H1 (cell line): Measurements from ENCODE around the gene ZNF646. TPM values are rescaled to one million over a fixed set of nuclear protein-coding genes. Genes with fewer than 3 reads are reported as not detected.

Experiments
- CTCF ChIA-PET: fragments of 300-600 bp; sonication (Branson Sonifier 250); formaldehyde crosslinking; loops from one replicate; lab custom pipeline; 2021; ENCODE audit not compliant: partially characterized antibody; lab: Charles Lee
- POLR2A ChIA-PET: fragments of 300-600 bp; sonication (Branson Sonifier 250); formaldehyde crosslinking; loops from one replicate; lab custom pipeline; 2021; ENCODE audit warnings: inconsistent platforms; ENCODE audit not compliant: partially characterized antibody; lab: Charles Lee
- DNase-seq, 2 experiments: peaks; one replicate each; pipeline versions ENCODE4 v3.0.0 to v3.0.0-alpha.2; 2010 to 2022; ENCODE audit warnings: low spot score in 2 of 2, low read depth in 1 of 2, mixed read lengths in 1 of 2
- FAIRE-seq: peaks from 2 replicates; lab custom pipeline; 2011; peaks lifted over from hg19 to GRCh38; lab: Jason Lieb, UNC
- H2AFZ ChIP-seq: 2 replicates; pipeline ENCODE4 v1.8.1; 2012; ENCODE audit warnings: low read length, inconsistent platforms
- H2AK5ac ChIP-seq: 2 replicates; pipeline ENCODE4 v1.6.1; 2013; ENCODE audit warnings: low read depth, low read length
- H2BK120ac ChIP-seq: replicated peaks from 2 replicates; pipeline ENCODE3; 2013; ENCODE audit warnings: low read depth, low read length, inconsistent platforms
- H2BK12ac ChIP-seq: 2 replicates; pipeline ENCODE4 v1.6.1; 2013; ENCODE audit warnings: low read depth, low read length
- H2BK15ac ChIP-seq: 2 replicates; pipeline ENCODE4 v1.6.1; 2013; ENCODE audit warnings: low read length
- H2BK20ac ChIP-seq: 2 replicates; pipeline ENCODE4 v1.6.1; 2013; ENCODE audit warnings: low read length
- H2BK5ac ChIP-seq: 2 replicates; pipeline ENCODE4 v1.6.1; 2013; ENCODE audit warnings: low read depth, low read length
- H3K14ac ChIP-seq: 2 replicates; pipeline ENCODE4 v1.6.1; 2013; ENCODE audit warnings: inconsistent platforms; ENCODE audit not compliant: insufficient read length
- H3K18ac ChIP-seq: 2 replicates; pipeline ENCODE4 v1.6.1; 2013; ENCODE audit warnings: low read length; ENCODE audit errors: extremely low read depth
- H3K23ac ChIP-seq: 2 replicates; pipeline ENCODE4 v1.6.1; 2013; ENCODE audit warnings: inconsistent platforms; ENCODE audit not compliant: insufficient read length
- H3K23me2 ChIP-seq: 2 replicates; pipeline ENCODE4 v1.6.1; 2013; ENCODE audit warnings: low read depth, low read length
- H3K27ac ChIP-seq: 2 replicates; pipeline ENCODE4 v1.6.1; 2011; ENCODE audit warnings: low read depth, low read length, inconsistent platforms
- H3K27me3 ChIP-seq, 4 experiments: replicated peaks in 1 of 4; 1 replicate in 1 of 4; 2 replicates in 3 of 4; pipeline versions ENCODE4 v1.6.1 to v1.8.1; 2011 to 2013; ENCODE audit warnings: low read length in 3 of 4, mild to moderate bottlenecking in 3 of 4, inconsistent platforms in 2 of 4, mixed read lengths in 2 of 4, moderate library complexity in 1 of 4; ENCODE audit not compliant: control insufficient read depth in 3 of 4, insufficient read depth in 3 of 4; ENCODE audit errors: extremely low read depth in 1 of 4
- H3K36me3 ChIP-seq, 4 experiments: 2 replicates each; pipeline versions ENCODE4 v1.6.1 to v1.8.1; 2011 to 2013; ENCODE audit warnings: mild to moderate bottlenecking in 4 of 4, low read length in 3 of 4, moderate library complexity in 2 of 4, control low read depth in 1 of 4, inconsistent platforms in 1 of 4; ENCODE audit not compliant: insufficient read depth in 4 of 4, control insufficient read depth in 2 of 4
- H3K4ac ChIP-seq: replicated peaks from 2 replicates; pipeline ENCODE3; 2013; ENCODE audit warnings: low read length, low read depth, mixed read lengths, inconsistent platforms; ENCODE audit not compliant: insufficient read length
- H3K4me1 ChIP-seq, 4 experiments: replicated peaks in 1 of 4; 1 replicate in 1 of 4; 2 replicates in 3 of 4; pipeline versions ENCODE4 v1.6.1 to v1.8.1; 2011 to 2013; ENCODE audit warnings: low read length in 3 of 4, inconsistent platforms in 2 of 4, mixed read lengths in 1 of 4; ENCODE audit not compliant: insufficient read depth in 4 of 4, control insufficient read depth in 3 of 4
- H3K4me2 ChIP-seq, 2 experiments: 2 replicates each; pipeline versions ENCODE4 v1.6.1 to v1.8.1; 2011 to 2013; ENCODE audit warnings: low read depth in 2 of 2, low read length in 2 of 2, control low read depth in 1 of 2, inconsistent platforms in 1 of 2, mild to moderate bottlenecking in 1 of 2; ENCODE audit not compliant: insufficient read depth in 1 of 2
- H3K4me3 ChIP-seq, 4 experiments: fragments of 200-600, 300-600 bp in 1 of 4; sonication (generic), shearing (Covaris generic), sonication (Bioruptor Twin) in 1 of 4; 2 replicates each; pipeline versions ENCODE4 v1.5.1 to v1.8.1; 2011 to 2016; ENCODE audit warnings: low read length in 4 of 4, low read depth in 3 of 4, control low read depth in 2 of 4, inconsistent platforms in 2 of 4, mild to moderate bottlenecking in 2 of 4, mixed read lengths in 1 of 4, moderate library complexity in 1 of 4; ENCODE audit not compliant: insufficient read depth in 2 of 4; ENCODE audit errors: extremely low read depth in 1 of 4
- H3K56ac ChIP-seq: replicated peaks from 2 replicates; pipeline ENCODE3; 2013; ENCODE audit warnings: low read depth, mild to moderate bottlenecking, mixed read lengths, low read length, inconsistent platforms; ENCODE audit not compliant: insufficient read length
- H3K79me1 ChIP-seq: 2 replicates; pipeline ENCODE4 v1.6.1; 2013; ENCODE audit warnings: low read depth, low read length, control low read depth
- H3K79me2 ChIP-seq, 2 experiments: 2 replicates each; pipeline versions ENCODE4 v1.6.1 to v1.8.1; 2012 to 2013; ENCODE audit warnings: low read length in 2 of 2, mild to moderate bottlenecking in 2 of 2, inconsistent platforms in 1 of 2; ENCODE audit not compliant: insufficient read depth in 2 of 2, control insufficient read depth in 1 of 2
- H3K9ac ChIP-seq, 4 experiments: replicated peaks in 1 of 4; 1 replicate in 1 of 4; 2 replicates in 3 of 4; pipeline versions ENCODE4 v1.6.1 to v1.8.1; 2011 to 2013; ENCODE audit warnings: low read depth in 3 of 4, low read length in 3 of 4, control low read depth in 2 of 4, mild to moderate bottlenecking in 2 of 4, moderate library complexity in 2 of 4, inconsistent platforms in 1 of 4; ENCODE audit errors: extremely low read depth in 1 of 4
- H3K9me3 ChIP-seq, 2 experiments: 2 replicates each; pipeline versions ENCODE4 v1.6.1 to v1.8.1; 2012 to 2013; ENCODE audit warnings: mild to moderate bottlenecking in 2 of 2, moderate library complexity in 2 of 2, control low read depth in 1 of 2, inconsistent platforms in 1 of 2, low read depth in 1 of 2, low read length in 1 of 2, mixed read lengths in 1 of 2; ENCODE audit not compliant: insufficient read depth in 2 of 2
- H4K20me1 ChIP-seq, 2 experiments: replicated peaks in 1 of 2; 2 replicates each; pipeline versions ENCODE3 to v1.8.1; 2011 to 2013; ENCODE audit warnings: inconsistent platforms in 2 of 2, low read length in 2 of 2, mild to moderate bottlenecking in 1 of 2; ENCODE audit not compliant: insufficient read depth in 2 of 2, control insufficient read depth in 1 of 2
- H4K5ac ChIP-seq: 2 replicates; pipeline ENCODE4 v1.6.1; 2013; ENCODE audit warnings: low read length, low read depth, mixed read lengths, inconsistent platforms; ENCODE audit not compliant: insufficient read length
- H4K8ac ChIP-seq: 2 replicates; pipeline ENCODE4 v1.8.0; 2013; ENCODE audit warnings: mild to moderate bottlenecking, moderate library complexity, low read length, inconsistent platforms; ENCODE audit not compliant: insufficient read depth; ENCODE audit errors: extremely low read depth
- H4K91ac ChIP-seq: replicated peaks from 2 replicates; pipeline ENCODE3; 2013; ENCODE audit warnings: low read length, mixed read lengths, inconsistent platforms; ENCODE audit not compliant: insufficient read length
- CREB1 ChIP-seq: IDR thresholded peaks from 2 replicates; pipeline ENCODE4 v1.6.1; 2012; ENCODE audit warnings: inconsistent platforms
- JUN ChIP-seq: IDR thresholded peaks from 2 replicates; pipeline ENCODE4 v1.6.1; 2011; ENCODE audit warnings: low read depth, mild to moderate bottlenecking, improper control_type of control experiment, low read length
- JUND ChIP-seq: IDR thresholded peaks from 2 replicates; pipeline ENCODE4 v1.6.1; 2011; ENCODE audit warnings: mild to moderate bottlenecking, improper control_type of control experiment, low read length
- KDM4A ChIP-seq: IDR thresholded peaks from one replicate; pipeline ENCODE4 v1.7.1; 2012; ENCODE audit warnings: low read depth, mild to moderate bottlenecking, moderate library complexity, low read length, inconsistent platforms; ENCODE audit not compliant: severe bottlenecking
- WGBS, 2 experiments: shearing (Covaris generic) in 1 of 2; methylation state at CpG; one replicate each; pipeline versions ENCODE4 v1.1.6 to v1.1.7; 2013 to 2015; ENCODE audit warnings: low lambda C conversion rate in 2 of 2, mixed read lengths in 2 of 2, inconsistent platforms in 1 of 2, low coverage in 1 of 2, missing lambda C conversion rate in 1 of 2; ENCODE audit not compliant: insufficient replicate concordance in 2 of 2, insufficient coverage in 1 of 2, insufficient read length in 1 of 2; ENCODE audit errors: extremely low coverage in 1 of 2, missing lambda C conversion rate in 1 of 2; 5-methylcytosine and 5-hydroxymethylcytosine counted together
- polyA plus RNA-seq, 7 experiments: library from polyadenylated mRNA; depleted of rRNA in 3 of 7; stranded (reverse) in 5 of 7; unstranded in 2 of 7; fragments of >200 nt in 5 of 7; fragments of 200-250 nt in 2 of 7; gene quantifications; 1 replicate in 5 of 7; 2 replicates in 1 of 7; 4 replicates in 1 of 7; pipeline versions ENCODE4 v1.2.1 to v1.2.3, GENCODE V29; 2011 to 2013; ENCODE audit warnings: missing spikeins in 2 of 7, mixed read lengths in 2 of 7
- total RNA-seq: library from RNA; stranded (reverse); fragmentation: NEBNext Ultra II Directional; extraction: Animal tissue kit (Norgen Biotek cat#: 25700); gene quantifications from 2 replicates; pipeline ENCODE4 v1.2.1, GENCODE V29; 2021
- TF ChIP-seq, protein P1 (sequence below): IDR thresholded peaks from 2 replicates; pipeline ENCODE4 v1.6.1; 2012; ENCODE audit warnings: inconsistent platforms

ZNF646 gene
- total and polyA plus RNA-seq, 2 of the 8 experiments (the other 6 are each of a cell fraction or from before 2014, with no cell fraction given) = 6.5 to 25.0 TPM

DNA sequence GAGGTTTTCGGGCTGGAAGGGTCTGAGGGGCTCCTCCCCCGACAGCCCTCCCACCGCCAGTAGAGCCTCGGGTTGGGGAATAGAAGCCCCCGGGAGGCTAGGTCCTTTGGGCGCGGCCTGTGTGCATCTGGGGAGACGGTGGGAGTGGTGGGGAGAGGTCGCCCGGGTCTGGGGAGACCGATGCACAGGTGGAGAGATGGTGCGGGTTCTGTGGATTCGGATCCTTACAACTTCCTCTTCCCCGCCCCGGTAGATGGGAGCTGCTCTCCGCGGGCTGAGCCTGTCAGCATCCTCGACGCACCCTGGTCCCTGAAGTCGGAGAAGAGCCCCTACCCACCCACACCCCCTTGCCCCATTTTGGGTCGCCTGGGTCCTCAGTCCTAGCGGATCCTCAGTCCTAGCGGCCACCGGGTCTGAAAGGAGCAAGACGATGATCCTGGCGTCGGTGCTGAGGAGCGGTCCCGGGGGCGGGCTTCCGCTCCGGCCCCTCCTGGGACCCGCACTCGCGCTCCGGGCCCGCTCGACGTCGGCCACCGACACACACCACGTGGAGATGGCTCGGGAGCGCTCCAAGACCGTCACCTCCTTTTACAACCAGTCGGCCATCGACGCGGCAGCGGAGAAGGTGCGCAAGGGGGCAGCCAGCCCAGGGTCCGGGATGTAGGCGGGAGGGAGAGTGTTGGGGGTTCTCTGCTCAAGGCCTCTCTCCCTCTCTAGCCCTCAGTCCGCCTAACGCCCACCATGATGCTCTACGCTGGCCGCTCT, 34.8 kb downstream of the ZNF646 start:
- Histone ChIP-seq H2BK15ac (no peak overlapping the region), H3K79me1 (no peaks in the 10 kb centered on the region; the same call in 1 of the 2 replicates), H3K23ac (no peak overlapping the region), H2AK5ac (no peak overlapping the region), H4K91ac (no peak overlapping the region), H3K18ac (no peak overlapping the region; the same call in 1 of the 2 replicates), H2BK12ac (0 out of 2 replicates have a peak overlapping the region, but pooled peaks have one; percentile 23), H3K56ac (no peak overlapping the region), H2BK20ac (no peak overlapping the region), H3K36me3 (peaks cover 2 to 18% (median 12%) of the 10 kb centered on the region in 4 experiments; a peak in 5 of 8 replicates), H2BK120ac (no peak overlapping the region), H3K4ac (no peak overlapping the region), H2BK5ac (no peak overlapping the region), H3K27ac (no peak overlapping the region), H3K27me3 (no peaks in the 10 kb centered on the region), H3K14ac (no peak overlapping the region), H3K4me3 (peak overlapping the region; percentile 61 to 87 (median 70)), H4K5ac (no peak overlapping the region), H4K20me1 (no peaks in the 10 kb centered on the region), H2AFZ (no peak overlapping the region), H3K9ac (no peak overlapping the region), H4K8ac (peak overlapping the region; percentile 28), H3K9me3 (no peaks in the 10 kb centered on the region), H3K23me2 (peaks cover 8% of the 10 kb centered on the region), H3K4me2 (peak overlapping the region; percentile 60 to 77), H3K79me2 (no peaks in the 10 kb centered on the region), H3K4me1 (peaks cover 0 to 5% (median 2%) of the 10 kb centered on the region in 4 experiments; a peak in 1 of 7 replicates)
- FAIRE-seq (no peak), DNase-seq (no peak)
- ChIA-PET CTCF (interaction anchor here (1.0 to 3.1 kb wide), 4 partner anchors 8 to 33 kb away, joined by 3 to 8 read pairs (median 3); partner anchors contain the start of gene KAT8), POLR2A (interaction anchor here (1.1 to 29.9 kb wide), 5 partner anchors 8 to 71 kb away, joined by 3 to 713 read pairs (median 3); partner anchors contain the start of genes FUS, KAT8, PRSS36 and PRSS8)
- 49% methylated on average over 53 of the region's 57 CpGs; no CpG with 5 or more reads in 1 of the 2 experiments for WGBS, 2 experiments
- TF ChIP-seq, protein P1, sequence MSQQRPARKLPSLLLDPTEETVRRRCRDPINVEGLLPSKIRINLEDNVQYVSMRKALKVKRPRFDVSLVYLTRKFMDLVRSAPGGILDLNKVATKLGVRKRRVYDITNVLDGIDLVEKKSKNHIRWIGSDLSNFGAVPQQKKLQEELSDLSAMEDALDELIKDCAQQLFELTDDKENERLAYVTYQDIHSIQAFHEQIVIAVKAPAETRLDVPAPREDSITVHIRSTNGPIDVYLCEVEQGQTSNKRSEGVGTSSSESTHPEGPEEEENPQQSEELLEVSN = peak; percentile 50; the same call in 1 of the 2 replicates
- TF ChIP-seq JUND (no peak), CREB1 (no peak), JUN (no peak), KDM4A (peak; percentile 54)
